DMS 273 (cell line): Measurements from ENCODE around the gene MAD2L1BP.

Experiments
- DNase-seq: peaks from one replicate; lab custom pipeline; 2025; ENCODE audit not compliant: unreplicated experiment; lab: John Stamatoyannopoulos, UW

Gene MAD2L1BP

DNA sequence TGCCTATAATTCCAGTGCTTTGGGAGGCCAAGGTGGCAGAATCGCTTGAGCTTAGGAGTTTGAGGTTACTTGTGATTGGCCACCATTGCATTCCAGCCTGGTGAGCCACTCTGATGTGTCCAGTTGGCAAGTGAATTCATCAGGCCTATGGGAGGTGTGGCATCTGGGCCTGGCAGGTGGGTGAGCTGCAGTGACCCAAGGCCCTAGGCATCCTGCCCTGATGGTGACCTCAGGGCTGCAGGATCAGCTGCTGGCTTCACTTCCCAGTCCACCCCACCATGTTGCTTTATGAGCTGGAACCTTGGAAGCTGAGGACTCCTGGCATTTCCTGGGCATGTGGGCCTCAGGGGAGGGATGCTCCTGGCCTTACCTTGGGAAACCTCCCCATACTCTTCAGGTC lies 29.7 kb downstream of the MAD2L1BP start:
- DNase-seq, result no peak

DNA sequence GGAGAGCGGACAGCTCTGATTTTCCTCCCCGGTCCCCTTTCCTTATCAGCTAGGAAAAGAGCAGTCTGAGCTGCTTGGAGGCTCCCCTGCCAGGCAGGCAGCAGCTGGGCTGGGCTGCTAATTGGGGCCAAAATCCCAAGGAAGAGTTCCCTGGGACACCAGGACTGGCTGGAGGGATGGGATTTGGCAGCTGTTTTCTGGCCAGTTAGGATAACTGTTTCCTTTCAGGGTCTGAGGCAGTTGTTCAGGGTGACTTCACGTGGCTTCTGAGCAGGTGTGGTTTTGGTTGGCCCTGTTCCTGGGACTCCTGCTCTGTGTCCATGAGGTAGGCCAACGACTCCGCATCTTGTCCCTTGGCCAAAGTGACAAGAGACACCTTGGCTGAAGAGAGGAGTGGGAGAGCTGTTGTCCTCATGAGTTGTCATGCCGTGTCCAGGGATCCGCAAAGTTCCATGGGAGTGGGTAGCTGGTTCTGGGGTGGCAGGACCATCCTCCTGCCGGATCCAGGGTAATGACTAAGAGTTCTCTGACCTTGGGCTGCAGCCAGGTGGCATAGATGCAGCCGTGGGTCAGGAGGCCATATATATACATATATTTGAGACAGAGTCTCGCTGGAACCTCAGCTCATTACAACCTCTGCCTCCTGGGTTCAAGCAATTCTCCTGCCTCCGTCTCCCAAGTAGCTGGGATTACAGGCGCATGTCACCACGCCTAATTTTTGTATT lies 30.7 kb downstream of the MAD2L1BP start:
- DNase-seq, result peak; percentile 46

DNA sequence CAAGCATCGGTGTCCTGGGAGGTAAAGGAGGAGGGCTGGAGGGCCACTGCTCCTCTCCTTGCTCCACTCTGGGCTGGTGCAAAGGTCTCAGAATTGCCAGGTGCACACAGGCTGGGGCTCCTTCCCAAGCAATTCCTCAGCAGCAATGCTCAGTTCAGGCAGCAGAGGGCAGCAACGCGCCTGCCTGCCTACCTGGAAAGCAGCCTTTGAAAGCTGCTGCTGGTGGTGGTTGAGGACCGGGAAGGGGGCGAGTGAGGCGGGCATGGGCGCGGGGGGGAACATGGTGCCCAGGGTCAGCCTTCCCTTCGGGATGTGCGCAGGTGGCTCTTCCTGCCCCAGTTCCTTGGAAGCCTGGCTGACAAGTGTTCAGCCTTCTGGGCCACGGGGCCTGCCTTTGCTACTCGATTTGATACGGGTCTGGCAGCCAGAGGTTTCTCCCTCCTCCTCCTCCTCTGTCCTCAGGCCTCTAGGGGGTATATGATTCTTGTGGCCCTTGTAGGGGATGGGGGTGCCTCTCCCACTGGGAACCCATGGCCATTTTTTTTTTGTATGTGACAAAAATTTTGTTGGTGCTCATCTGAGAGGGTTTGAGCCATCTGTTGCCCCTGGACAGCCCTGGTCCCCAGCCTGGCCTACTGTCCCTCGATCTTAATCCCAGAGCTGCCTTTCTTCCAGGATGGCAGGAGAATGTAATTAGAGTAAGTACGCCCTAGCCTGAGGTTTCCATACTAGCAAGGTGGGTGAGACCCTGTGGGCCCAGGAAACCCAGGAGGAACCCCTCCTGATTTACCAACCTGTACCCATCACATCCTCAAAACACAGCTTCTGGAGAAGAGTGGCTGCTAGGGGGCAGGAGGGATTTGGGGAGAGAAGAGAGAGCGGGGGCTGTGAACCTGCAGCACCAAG lies 31.9 kb downstream of the MAD2L1BP start:
- peak; percentile 92 for DNase-seq

DNA sequence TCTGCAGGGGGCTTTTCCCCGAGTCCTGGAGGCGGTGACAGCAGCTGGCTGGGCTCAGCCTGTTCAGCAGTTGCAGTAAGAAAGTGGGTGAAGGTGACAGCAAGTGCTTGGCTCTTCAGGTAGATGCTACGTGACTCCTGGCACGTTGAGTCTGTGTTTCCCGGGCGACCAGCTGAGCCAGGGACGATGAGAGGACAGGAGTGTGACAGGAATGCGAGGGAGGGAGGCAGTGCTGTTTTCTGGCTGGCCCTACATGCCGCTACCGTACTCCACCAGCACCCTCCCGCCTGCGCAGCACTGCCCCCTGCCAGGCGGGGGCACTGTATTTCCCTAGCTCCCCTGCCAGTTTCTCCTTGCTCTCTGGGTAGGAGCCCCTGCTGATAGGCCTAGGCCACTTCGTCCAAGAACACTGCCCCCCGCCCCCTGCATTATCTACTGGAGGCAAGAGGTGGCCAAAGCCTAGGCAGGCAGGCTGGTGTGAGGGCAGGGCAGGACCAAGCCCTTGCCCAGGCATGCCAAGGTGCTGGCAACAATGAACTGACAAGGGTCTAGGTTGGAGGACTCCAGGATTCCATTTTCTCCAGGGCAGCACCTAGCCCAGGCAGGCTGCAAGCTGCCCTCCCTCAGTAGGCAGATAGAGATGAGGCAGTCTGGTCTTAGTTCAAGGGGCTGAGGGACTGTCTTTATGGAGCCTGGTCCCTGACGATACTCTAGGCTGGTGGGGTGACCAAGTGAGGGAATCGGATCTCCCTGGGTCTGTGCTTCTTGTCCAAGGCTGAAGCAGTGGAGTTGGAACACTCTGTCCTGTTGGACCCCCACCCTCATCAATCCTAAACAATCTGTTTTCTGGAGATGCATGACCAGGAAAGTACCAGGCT lies 32.8 kb downstream of the MAD2L1BP start:
- peak; percentile 90 for DNase-seq

DNA sequence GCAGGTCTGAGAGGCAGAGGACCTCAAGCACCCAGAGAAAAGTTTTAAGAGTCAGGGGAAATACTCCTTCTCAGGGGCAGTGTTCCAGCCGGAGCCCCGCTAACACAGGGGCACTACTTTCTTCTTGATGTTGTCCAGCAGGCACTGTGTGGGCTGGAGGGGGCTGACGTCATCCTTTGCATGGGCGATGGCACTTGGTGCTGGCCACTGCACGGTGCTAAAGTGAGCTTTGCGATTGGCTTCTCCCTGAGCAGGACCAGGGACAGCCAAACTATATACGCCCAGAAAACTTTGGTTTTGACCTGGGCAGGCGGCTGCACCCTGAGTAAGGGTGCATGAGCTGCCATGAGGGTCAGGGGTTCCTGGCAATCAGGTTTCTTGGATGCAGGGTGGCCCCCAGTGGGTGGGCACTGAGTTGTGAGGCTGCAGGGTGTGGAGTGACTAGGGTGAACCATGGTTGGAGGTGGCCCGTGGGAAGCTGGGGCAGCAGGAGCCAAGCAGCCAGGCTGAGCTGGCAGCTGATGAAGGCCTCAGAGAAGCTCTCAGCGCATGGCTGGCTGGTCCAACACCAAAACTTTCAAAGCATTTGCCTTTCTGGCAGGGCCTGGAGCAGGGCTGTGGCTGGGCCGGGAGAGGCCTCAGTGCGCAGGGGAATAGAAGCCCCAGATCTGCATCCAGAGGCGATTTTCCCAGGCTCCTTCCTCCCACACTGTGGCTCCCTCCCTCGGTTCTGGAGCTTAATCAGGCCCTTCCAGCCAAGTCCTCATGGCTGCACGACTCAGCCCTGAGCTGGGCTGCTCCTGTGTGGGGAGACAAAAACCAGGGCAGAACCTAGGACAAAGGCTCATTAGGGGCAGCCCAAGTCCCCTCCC lies 33.6 kb downstream of the MAD2L1BP start:
- DNase-seq, result peak; percentile 45

DNA sequence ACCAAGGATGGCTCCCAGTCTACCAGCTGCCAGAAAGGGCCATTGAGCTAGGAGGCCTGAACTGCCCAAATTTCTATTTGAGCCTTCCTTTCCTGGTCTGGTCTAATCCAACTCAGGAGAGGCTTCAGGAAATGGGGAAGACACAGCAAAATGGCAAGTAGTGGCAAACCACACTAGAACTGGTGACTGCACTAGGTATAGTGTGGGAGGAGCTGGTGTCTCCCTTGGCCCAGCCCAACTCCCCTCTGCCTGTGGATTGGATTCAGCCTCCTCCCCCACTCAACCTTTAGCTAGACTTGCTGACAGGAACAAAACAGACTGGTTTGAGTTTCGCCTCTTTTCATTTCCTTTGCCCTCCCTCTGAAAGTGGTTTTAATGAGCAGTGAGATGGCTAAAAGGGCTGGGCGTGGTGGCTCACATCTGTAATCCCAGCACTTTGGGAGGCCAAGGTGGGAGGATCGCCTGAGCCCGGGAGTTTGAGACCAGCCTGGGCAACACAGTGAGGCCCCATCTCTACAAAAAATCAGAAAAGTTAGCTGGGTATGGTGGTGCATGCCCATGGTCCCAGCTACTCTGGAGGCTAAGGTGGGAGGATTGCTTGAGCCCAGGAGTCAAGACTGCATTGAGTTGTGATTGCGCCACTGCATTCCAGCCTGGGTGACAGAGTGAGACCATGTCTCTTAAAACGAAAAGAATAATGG lies 34.4 kb downstream of the MAD2L1BP start:
- peak; percentile 45 for DNase-seq

DNA sequence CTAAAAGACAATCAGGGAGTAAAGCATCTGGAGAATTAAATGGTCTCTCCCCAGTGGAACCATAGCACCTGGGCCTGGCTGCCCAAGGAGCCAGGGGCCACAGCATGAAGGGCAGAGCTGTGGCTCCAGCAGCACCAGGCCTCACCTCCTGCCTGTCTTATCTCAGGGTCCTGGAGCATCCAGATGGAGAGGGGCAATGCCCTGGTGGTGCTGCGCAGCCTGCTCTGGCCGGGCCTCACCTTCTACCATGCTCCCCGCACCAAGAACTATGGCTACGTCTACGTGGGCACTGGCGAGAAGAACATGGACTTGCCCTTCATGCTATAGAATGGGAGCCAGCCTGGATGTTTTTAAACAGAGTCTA lies 35.0 kb downstream of the MAD2L1BP start:
- no peak for DNase-seq

DNA sequence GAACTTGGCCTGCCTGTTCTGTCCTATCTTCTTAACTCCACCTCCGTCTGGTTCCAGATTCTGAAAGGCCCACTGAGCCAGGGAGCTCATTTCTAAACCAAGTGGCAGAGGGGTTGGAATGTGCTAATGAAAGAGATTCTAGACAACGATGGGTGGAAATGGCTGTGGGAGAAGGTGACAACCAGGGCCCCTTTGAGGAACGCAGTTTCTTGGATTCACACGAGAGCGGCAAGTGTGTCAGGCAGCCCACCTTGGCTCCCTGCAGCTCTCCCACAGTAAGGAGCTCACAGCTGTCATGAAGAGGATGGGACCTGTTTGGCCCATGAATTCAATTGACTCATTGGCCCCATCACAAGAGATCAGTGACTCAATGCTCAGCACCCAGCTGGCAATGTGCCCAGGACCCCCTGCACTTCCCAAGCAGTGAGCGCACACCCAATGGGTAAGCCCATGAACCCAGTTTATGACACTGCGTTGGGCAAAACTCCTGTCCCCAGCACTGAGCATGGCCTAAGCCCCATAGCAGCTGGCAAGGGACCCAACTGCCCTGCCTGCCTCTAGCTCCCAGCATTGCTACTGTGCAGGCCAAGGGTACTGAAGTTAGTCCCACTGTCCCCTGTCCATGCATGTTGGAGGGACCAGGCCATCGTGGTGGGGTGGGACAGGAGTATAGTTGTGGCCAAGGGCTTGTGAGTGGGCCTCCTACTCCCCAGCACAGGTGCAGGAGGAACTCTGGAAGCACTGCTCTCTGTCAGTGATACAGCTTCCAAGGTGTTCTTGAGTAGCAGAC lies 35.6 kb downstream of the MAD2L1BP start:
- DNase-seq, result no peak

DNA sequence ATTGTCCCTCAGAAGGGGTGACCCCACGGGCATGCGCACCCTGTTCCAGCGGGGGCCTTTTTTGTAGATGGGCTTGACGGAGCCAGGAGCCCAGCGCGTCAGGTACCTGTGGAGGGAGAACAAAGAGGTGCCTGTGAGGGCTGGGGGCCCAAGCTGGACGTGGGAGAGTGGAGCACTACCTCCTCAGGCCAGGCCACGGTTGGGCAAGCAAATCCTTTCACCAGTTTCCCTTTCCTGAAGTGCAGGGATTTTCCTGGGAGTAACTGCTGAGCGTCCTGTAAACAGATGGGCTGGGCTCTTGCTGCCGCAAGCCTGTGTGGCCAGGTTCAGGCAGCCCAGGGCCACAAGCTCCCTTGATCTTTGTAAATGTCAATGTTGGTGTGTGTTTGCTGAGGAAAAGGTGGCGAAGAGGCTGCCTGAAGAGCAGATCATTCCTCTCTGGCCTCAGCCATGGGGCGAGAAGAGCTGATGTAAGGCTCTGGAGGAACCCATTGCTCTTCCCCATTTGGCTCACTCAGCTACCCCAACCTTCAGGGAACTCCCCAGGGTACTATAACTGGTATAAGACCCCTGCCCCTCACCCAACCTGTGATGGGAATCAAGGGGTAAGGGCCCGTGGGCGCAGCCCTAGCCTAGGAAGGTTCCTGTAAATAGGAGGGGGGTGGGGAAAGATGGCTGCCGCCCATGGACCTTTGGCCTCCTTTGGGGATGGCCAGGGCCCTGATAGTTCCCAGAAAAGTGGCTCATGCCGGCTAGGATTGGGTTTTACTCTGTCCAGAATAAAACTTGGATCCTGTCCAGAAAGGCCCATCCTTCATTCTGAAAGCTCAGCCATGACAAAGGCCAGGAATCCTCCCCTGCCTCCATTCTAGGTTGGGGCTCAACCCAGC lies 36.4 kb downstream of the MAD2L1BP start:
- DNase-seq, result no peak

DNA sequence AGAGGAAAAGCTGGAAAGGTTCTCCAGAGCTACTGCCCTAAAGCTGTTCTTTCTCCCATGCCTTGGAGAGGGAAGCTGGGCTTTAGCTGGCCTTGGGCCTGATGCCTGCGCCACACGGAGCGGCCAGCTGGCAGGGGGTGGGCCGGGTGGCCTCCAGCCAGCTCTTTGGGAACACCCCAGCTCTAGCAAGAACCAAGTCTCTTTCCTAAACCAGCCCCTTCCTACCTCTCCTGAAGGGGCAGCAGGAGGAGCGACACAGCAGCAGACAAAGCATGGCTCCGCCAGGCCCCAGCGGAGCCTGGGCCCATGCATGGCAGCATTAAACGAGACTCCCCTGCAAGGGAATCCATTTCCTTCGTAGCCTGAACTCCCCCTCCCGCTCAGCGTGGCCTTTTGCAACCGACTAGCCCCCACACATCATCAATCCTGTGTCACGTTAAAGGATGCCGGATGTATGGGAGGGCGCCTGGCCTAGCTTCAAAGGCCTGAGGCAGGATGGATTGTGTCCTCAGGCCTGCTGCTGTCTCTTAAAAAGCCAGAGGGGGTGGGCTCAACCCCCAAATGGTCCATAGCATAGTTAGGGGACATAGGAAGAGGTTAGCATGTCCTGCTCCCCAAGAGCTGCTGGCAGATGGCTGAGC lies 37.9 kb downstream of the MAD2L1BP start:
- DNase-seq, result peak; percentile 95

DNA sequence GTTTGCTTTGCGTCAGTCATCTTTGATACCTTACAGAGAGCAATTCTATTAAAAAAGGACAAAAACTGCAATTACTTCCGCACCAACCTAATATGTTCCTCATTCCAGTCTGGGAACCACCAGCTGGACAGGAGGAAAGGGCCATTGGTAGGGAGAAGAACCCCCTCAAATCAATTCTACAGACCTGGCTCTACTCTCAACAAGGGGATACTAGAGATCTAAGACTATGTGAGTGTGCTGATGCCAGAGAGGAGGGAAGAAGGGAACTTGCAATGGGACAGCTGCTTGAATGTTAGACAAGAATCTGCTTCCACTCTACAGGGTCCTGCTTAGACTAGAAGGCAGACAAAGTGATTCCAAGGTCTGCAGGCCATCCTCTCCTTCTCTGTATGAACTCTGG lies 38.7 kb downstream of the MAD2L1BP start:
- peak; percentile 35 for DNase-seq

DNA sequence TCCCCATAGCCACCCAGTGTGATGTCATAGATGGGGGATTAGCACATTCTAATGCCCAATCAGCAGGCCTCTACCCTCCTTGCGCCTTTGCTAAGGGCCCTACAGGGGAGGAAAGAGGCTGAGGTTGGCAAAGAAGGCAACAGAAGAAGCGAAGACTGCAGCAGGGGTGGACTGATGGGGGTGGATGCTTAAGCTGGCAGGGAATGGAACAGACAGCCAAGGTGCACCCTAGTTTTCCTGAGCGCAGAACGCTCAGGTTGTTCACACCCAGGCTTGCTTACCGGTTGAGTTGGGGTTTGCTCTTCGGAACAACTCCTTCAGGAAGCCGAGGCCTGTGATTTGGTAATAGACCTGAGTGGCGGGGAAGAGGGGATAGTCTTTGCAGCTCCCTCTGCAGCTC lies 39.3 kb downstream of the MAD2L1BP start:
- DNase-seq, result no peak

DNA sequence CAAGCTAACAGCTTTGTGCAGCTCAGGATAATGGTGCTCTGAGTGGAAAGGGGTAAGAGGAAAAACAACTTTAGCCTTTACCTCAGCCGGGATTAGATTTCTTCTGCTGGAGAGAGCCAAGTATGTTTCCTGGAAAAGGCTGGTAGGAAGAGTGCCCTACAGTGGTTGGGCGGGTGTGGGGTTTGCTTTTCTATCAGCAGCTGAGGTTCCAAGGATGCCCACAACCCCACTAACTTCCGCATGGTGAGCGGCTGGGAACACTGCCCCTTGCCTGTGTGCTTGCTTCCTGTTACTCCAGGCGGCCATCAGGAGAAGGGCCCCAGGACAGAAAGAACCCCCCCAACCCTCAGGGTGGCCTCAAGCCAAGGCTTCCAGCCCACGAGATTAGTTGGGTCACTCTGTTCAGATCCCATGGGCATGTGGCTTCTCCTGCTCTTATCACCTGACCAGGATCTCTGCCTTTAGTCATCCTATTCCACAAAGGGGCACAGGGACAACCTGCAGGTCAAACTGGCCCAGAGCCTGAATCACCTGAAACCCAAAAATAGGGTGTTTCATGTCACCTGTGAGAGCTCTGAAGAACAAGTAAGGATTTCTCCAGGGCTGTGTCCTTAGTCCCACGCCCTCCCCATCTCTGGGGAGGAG lies 41.4 kb downstream of the MAD2L1BP start:
- DNase-seq, result no peak

DNA sequence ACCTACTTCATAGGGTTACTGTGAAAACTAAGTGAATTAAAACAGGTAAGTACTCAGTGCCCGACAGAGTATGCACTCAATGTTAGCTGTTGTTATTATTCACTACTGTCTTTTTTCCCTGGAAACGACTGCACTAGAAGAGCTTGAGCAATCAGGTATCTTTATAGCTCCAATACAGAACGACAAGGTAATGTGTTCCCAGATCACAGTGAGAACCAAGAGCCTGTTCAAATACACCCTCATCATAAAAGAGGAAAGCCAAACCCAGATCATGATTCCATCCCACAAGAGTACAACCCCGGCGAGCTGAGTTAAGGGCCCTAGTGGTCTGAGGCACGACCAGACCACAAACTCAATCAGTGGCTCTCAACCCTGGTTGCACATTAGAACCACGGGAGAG lies 42.1 kb downstream of the MAD2L1BP start:
- no peak for DNase-seq

DNA sequence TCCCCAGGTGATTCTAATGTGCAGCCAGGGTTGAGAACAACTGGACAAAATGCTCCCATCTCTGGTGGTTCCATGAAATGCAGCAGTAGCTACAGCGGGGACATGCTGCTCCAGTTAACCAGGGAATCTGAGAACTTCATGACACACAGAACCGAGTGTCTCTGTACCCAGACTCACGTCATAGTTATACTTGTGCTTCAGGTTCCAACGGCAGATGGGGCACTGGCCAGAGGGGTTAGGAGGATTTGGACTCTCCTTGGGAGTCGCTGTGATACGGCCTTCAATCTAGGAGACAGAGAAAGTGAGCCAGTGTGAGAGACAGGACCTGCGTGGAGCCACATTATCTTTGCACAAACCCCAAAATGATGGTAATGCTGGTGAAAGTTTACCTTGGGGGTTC lies 42.7 kb downstream of the MAD2L1BP start:
- no peak for DNase-seq

DNA sequence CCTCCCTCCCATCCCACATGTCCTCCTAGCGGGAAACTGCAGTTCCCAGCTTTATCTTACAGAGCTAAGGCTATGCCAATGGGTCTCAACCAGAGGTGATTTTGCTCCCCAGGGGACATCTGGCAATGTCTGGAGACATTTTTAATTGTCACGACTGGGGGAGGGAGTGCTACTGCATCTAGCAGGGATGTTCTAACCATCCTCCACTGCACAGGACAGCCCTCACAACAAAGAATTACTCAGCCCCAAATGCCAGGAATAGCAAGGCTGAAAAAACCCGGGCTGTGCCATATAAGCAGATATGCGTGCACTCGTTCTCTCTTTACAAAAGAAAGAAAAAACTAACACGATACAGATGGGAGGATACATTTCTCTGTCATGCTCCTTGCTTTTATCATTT lies 43.4 kb downstream of the MAD2L1BP start:
- DNase-seq, result no peak
